ENCODE results near the gene CCDC92. TPM values are rescaled to one million over a fixed set of nuclear protein-coding genes. Genes with fewer than 3 reads are reported as not detected.

The CCDC92 gene
- total and polyA plus RNA-seq, 2 of the 8 experiments (the other 6 are each of a cell fraction or from before 2014, with no cell fraction given): 0.43 to 0.51 TPM

DNA sequence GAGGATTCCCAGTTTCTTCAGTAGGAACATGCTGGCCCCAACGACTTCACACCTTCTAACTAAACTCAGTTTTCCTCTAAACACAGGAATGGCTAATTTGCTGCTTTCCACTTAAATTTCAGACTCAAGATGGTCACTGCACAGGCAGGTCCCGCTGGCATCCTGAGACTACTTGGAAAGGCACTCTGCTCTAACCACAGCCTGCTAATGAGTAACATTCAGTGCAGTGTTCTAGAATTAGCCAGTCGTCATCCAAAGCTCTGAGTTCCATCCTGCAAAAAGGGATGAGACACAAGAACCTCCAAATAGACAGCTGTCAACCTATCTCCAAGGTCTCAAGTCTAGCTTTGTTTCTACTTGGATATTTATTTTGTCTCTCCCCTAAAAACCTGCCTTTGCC lies 6.0 kb downstream of the CCDC92 start:
- Histone ChIP-seq H2BK20ac (ENCODE audit: low read length) (no peak overlapping the region), H2BK12ac (ENCODE audit: low read depth, low read length) (no peak overlapping the region), H2BK120ac (replicated peaks; ENCODE audit: low read depth, low read length) (no peak overlapping the region), H4K91ac (replicated peaks; ENCODE audit: insufficient read length, low read length) (no peak overlapping the region), H4K8ac (ENCODE audit: extremely low read depth, insufficient read depth, low read length) (no peak overlapping the region), H3K9me3 (ENCODE audit: insufficient read depth in 2 of 2, low read depth in 1 of 2, low read length in 1 of 2) (no peaks in the 10 kb centered on the region), H3K4me2 (ENCODE audit: insufficient read depth in 1 of 2, low read depth in 2 of 2, low read length in 2 of 2) (no peak overlapping the region), H3K23ac (ENCODE audit: insufficient read length) (no peak overlapping the region), H3K27ac (ENCODE audit: low read depth, low read length) (no peak overlapping the region), H3K56ac (replicated peaks; ENCODE audit: insufficient read length, low read depth, low read length) (no peak overlapping the region), H3K27me3 (replicated peaks in 1 of 4; ENCODE audit: control insufficient read depth in 3 of 4, extremely low read depth in 1 of 4, insufficient read depth in 3 of 4, low read length in 3 of 4) (peaks cover 70 to 98% (median 85%) of the 10 kb centered on the region in 4 experiments), H3K9ac (replicated peaks in 1 of 4; ENCODE audit: extremely low read depth in 1 of 4, low read depth in 3 of 4, low read length in 3 of 4) (no peak overlapping the region), H2AFZ (ENCODE audit: low read length) (no peak overlapping the region), H3K79me1 (ENCODE audit: low read depth, low read length) (no peaks in the 10 kb centered on the region), H2BK5ac (ENCODE audit: low read depth, low read length) (no peak overlapping the region), H4K5ac (ENCODE audit: insufficient read length, low read depth, low read length) (no peak overlapping the region), H3K79me2 (ENCODE audit: control insufficient read depth in 1 of 2, insufficient read depth in 2 of 2, low read length in 2 of 2) (no peaks in the 10 kb centered on the region), H3K14ac (ENCODE audit: insufficient read length) (no peak overlapping the region), H3K4ac (replicated peaks; ENCODE audit: insufficient read length, low read depth, low read length) (no peak overlapping the region), H2AK5ac (ENCODE audit: low read depth, low read length) (no peak overlapping the region), H4K20me1 (replicated peaks in 1 of 2; ENCODE audit: control insufficient read depth in 1 of 2, insufficient read depth in 2 of 2, low read length in 2 of 2) (peaks cover 2 to 26% of the 10 kb centered on the region in 2 experiments), H3K23me2 (ENCODE audit: low read depth, low read length) (no peaks in the 10 kb centered on the region), H3K4me3 (ENCODE audit: extremely low read depth in 1 of 4, insufficient read depth in 2 of 4, low read depth in 3 of 4, low read length in 4 of 4) (no peak overlapping the region), H3K4me1 (replicated peaks in 1 of 4; ENCODE audit: control insufficient read depth in 3 of 4, insufficient read depth in 4 of 4, low read length in 3 of 4) (peaks cover 0 to 3% (median 2%) of the 10 kb centered on the region in 4 experiments; a peak in 3 of 7 replicates), H3K36me3 (ENCODE audit: control insufficient read depth in 2 of 4, insufficient read depth in 4 of 4, low read length in 3 of 4) (peaks cover 0 to 4% (median 0%) of the 10 kb centered on the region in 4 experiments; a peak in 1 of 8 replicates), H3K18ac (ENCODE audit: extremely low read depth, low read length) (no peak overlapping the region), H2BK15ac (ENCODE audit: low read length) (no peak overlapping the region)
- FAIRE-seq (no peak), DNase-seq (ENCODE audit: low read depth in 1 of 2, low spot score in 2 of 2) (no peak)
- TF ChIP-seq RBBP5 (IDR thresholded peaks at IDR 0.05; ENCODE audit: borderline replicate concordance, low read depth, low read length): no peak
- no peak for TF ChIP-seq SRF (IDR thresholded peaks at IDR 0.05; ENCODE audit: low read depth, low read length)
- peak; percentile 38; the same call in 1 of the 2 replicates for TF ChIP-seq SUZ12 (IDR thresholded peaks at IDR 0.05; ENCODE audit: low read length)
- no peak for TF ChIP-seq ATF3 (IDR thresholded peaks at IDR 0.05; ENCODE audit: insufficient read depth, low read depth, low read length)
- POLR2A ChIA-PET (ENCODE audit: partially characterized antibody): no interaction called here
- CTCF ChIA-PET (ENCODE audit: partially characterized antibody): interaction anchor here (1.0 kb wide), 1 partner anchor 14 kb away, joined by 3 read pairs; no protein-coding TSS in a partner anchor
- 61% methylated on average over 3 of the region's 3 CpGs; no CpG with 5 or more reads in 1 of the 2 experiments for WGBS, 2 experiments (ENCODE audit: extremely low coverage in 1 of 2, insufficient coverage in 1 of 2, insufficient read length in 1 of 2, insufficient replicate concordance in 2 of 2, low coverage in 1 of 2, low lambda C conversion rate in 2 of 2, missing lambda C conversion rate in 1 of 2)
